GM12878 (cell line): ENCODE results near the gene GMDS. TPM values are rescaled to one million over a fixed set of nuclear protein-coding genes. Genes with fewer than 3 reads are reported as not detected.

Experiments
- ATAC-seq: fragments of 200-7000 bp; cut with Tn5 transposase; 3 replicates; pipeline ENCODE4 v1.9.1; 2020; ENCODE audit warnings: mild to moderate bottlenecking, moderate library complexity
- BruUV-seq: library from RNA; stranded (reverse); fragments of 400-500 nt; replicated peaks from 2 replicates; lab custom pipeline; 2021; lab: Mats Ljungman, UMichigan
- CTCF ChIA-PET: fragments of 300-600 bp; sonication (Branson Sonifier 250); formaldehyde crosslinking; extraction: SDS; loops from one replicate; lab custom pipeline; 2021; ENCODE audit warnings: inconsistent platforms; lab: Yijun Ruan, JAX
- POLR2A ChIA-PET: fragments of 350-600 bp; formaldehyde crosslinking; extraction: SDS; loops from one replicate; lab custom pipeline; 2021; ENCODE audit warnings: inconsistent platforms; lab: Charles Lee
- RAD21 ChIA-PET: fragments of 300-600 bp; sonication (Branson Sonifier 250); formaldehyde crosslinking; loops from one replicate; lab custom pipeline; 2023; ENCODE audit warnings: antibody characterized with exemption; ENCODE audit not compliant: unreplicated experiment; lab: Charles Lee
- SMC1A ChIA-PET: fragments of 300-600 bp; sonication (Branson Sonifier 250); formaldehyde crosslinking; loops from one replicate; lab custom pipeline; 2023; ENCODE audit not compliant: unreplicated experiment, uncharacterized antibody; lab: Charles Lee
- DNase-seq: peaks from one replicate; pipeline ENCODE4 v3.0.0-alpha.2; 2011; ENCODE audit warnings: low read depth, low spot score
- FAIRE-seq: peaks from 3 replicates; lab custom pipeline; 2011; peaks lifted over from hg19 to GRCh38; lab: Jason Lieb, UNC
- H2AFZ ChIP-seq: 2 replicates; pipeline ENCODE4 v1.6.0; 2011; ENCODE audit warnings: low read depth, low read length, control low read depth; ENCODE audit not compliant: control insufficient read depth
- H3K27ac ChIP-seq: 2 replicates; pipeline ENCODE4 v1.5.1; 2011; ENCODE audit warnings: control low read depth; ENCODE audit not compliant: control insufficient read depth, insufficient read depth
- H3K27me3 ChIP-seq, 2 experiments: replicated peaks in 1 of 2; 2 replicates each; pipeline versions ENCODE4 v1.6.0 to v1.6.1; 2011; ENCODE audit warnings: low read length in 1 of 2; ENCODE audit not compliant: control insufficient read depth in 2 of 2, insufficient read depth in 2 of 2
- H3K36me3 ChIP-seq, 2 experiments: 2 replicates each; pipeline ENCODE4 v1.5.1; 2011; ENCODE audit warnings: low read length in 1 of 2; ENCODE audit not compliant: control insufficient read depth in 2 of 2, insufficient read depth in 2 of 2
- H3K4me1 ChIP-seq: 2 replicates; pipeline ENCODE4 v1.6.1; 2011; ENCODE audit warnings: mild to moderate bottlenecking, low read length, moderate library complexity, mixed read lengths; ENCODE audit not compliant: control insufficient read depth, insufficient read depth
- H3K4me2 ChIP-seq: 2 replicates; pipeline ENCODE4 v1.6.0; 2011; ENCODE audit warnings: control low read depth; ENCODE audit not compliant: control insufficient read depth, insufficient read depth
- H3K4me3 ChIP-seq: fragments of 200-600 bp; sonication (generic); 2 replicates; pipeline ENCODE4 v1.5.1; 2016
- H3K79me2 ChIP-seq: 2 replicates; pipeline ENCODE4 v1.6.0; 2011; ENCODE audit warnings: low read length; ENCODE audit not compliant: control insufficient read depth, insufficient read depth
- H3K9ac ChIP-seq: 2 replicates; pipeline ENCODE4 v1.8.0; 2011; ENCODE audit warnings: low read length, control low read depth, mixed read lengths; ENCODE audit not compliant: control insufficient read depth, insufficient read depth
- H3K9me3 ChIP-seq: replicated peaks from 3 replicates; pipeline ENCODE4 v1.5.1; 2011; ENCODE audit warnings: mild to moderate bottlenecking, low read length; ENCODE audit not compliant: control insufficient read depth, insufficient read depth
- H4K20me1 ChIP-seq: 2 replicates; pipeline ENCODE4 v1.6.0; 2011; ENCODE audit not compliant: control insufficient read depth, insufficient read depth
- ATF7 ChIP-seq: fragments of 450-650 bp; IDR thresholded peaks from 2 replicates; pipeline ENCODE4 v1.6.1; 2016; ENCODE audit warnings: low read depth, mild to moderate bottlenecking
- CEBPB ChIP-seq, 2 experiments: fragments of 150-350 bp in 1 of 2; IDR thresholded peaks; 2 replicates each; pipeline ENCODE4 v1.6.1; 2012 to 2014; ENCODE audit warnings: low read depth in 2 of 2, low read length in 2 of 2, borderline replicate concordance in 1 of 2, inconsistent platforms in 1 of 2
- CHD2 ChIP-seq: IDR thresholded peaks from 2 replicates; pipeline ENCODE4 v1.6.1; 2011; ENCODE audit warnings: low read depth, low read length, improper control_type of control experiment, borderline replicate concordance
- CHD4 ChIP-seq: fragments of 200-600 bp; sonication (generic); IDR thresholded peaks from 2 replicates; pipeline ENCODE4 v1.6.1; 2016; ENCODE audit warnings: mild to moderate bottlenecking
- MTA3 ChIP-seq: IDR thresholded peaks from 2 replicates; pipeline ENCODE4 v1.6.1; 2012; ENCODE audit warnings: low read length, inconsistent platforms, borderline replicate concordance
- RELB ChIP-seq: fragments of 450-650 bp; IDR thresholded peaks from 2 replicates; pipeline ENCODE4 v1.6.1; 2017; ENCODE audit warnings: low read depth, mild to moderate bottlenecking, moderate library complexity
- WGBS: methylation state at CpG from one replicate; pipeline ENCODE4 v1.1.6; 2016; ENCODE audit warnings: low lambda C conversion rate; ENCODE audit not compliant: insufficient replicate concordance, insufficient coverage; ENCODE audit errors: missing lambda C conversion rate; 5-methylcytosine and 5-hydroxymethylcytosine counted together
- in situ Hi-C: fragments of 300-500 bp; cut with MboI; formaldehyde crosslinking; loops from 9 replicates; pipeline ENCODE4 v1.14.3; 2018; ENCODE audit warnings: mixed read lengths
- intact Hi-C: fragments of 100-400 bp; cut with micrococcal nuclease; formaldehyde crosslinking; loops from one replicate; pipeline ENCODE4 v1.14.2; 2022; ENCODE audit not compliant: unreplicated experiment
- polyA plus RNA-seq, 11 experiments: library from polyadenylated mRNA; depleted of rRNA in 4 of 11; unstranded in 6 of 11; stranded (reverse) in 5 of 11; fragments of >200 nt; fragmentation: Nextera tagmentation in 4 of 11; fragmentation: Illumina TruSeq in 1 of 11; extraction: Ambion mirVana in 4 of 11; extraction: Trizol in 1 of 11; gene quantifications; 1 replicate in 1 of 11; 2 replicates in 10 of 11; pipeline versions ENCODE4 v1.2.1 to v1.2.3, GENCODE V29; 2011 to 2016; ENCODE audit warnings: inconsistent platforms in 2 of 11, missing spikeins in 2 of 11, low read depth in 1 of 11
- total RNA-seq, 4 experiments: library from RNA; depleted of rRNA in 3 of 4; stranded (reverse); fragments of >200 nt in 3 of 4; fragmentation: Illumina TruSeq in 1 of 4; extraction: Trizol in 1 of 4; gene quantifications; 2 replicates each; pipeline versions ENCODE4 v1.2.1 to v1.2.3, GENCODE V29; 2013 to 2021

The GMDS gene
- total and polyA plus RNA-seq, 10 of the 15 experiments (the other 5 are each of a cell fraction or from before 2014, with no cell fraction given) = 0.61 to 53.8 (median 29.3) TPM

DNA sequence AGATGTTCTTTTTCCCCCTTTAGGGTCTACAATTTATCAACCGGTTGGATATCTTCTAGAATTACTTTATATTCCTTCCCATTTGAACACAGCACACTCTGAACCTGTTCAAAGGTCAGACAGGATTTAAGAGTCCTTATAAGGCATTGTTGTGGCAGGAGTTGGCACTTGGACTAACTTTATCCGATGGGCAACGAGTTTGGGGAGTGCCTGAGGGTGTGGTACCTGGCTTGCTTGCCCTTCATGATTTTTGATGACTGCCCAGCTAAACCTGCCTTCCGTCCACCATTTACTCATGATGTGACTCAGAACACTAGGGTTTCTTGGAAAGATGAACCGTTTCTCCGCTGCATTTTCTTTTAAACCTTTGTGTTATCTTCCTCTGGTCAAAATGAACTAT is 350.5 kb downstream of the GMDS start:
- no peak for ATAC-seq
- no peaks in the 10 kb centered on the region for H3K4me1 ChIP-seq
- CTCF ChIA-PET = no interaction called here

More for the DNA sequence above, 350.5 kb downstream of the GMDS start:
- no peak for DNase-seq
- ChIA-PET SMC1A (interaction anchor here (1.6 kb wide), 1 partner anchor 459 kb away, joined by 4 read pairs; no protein-coding TSS in a partner anchor), RAD21 (no interaction called here), POLR2A (no interaction called here)
- no peaks in the 10 kb centered on the region for H3K79me2 ChIP-seq
- BruUV-seq = no TSS peak
- intact Hi-C loops (no loop called here), in situ Hi-C loops (no loop called here)
- no peak overlapping the region for H3K4me3 ChIP-seq
- H3K9me3 ChIP-seq = no peaks in the 10 kb centered on the region; the same call in 2 of the 3 replicates
- FAIRE-seq = no peak
- H3K9ac ChIP-seq = no peak overlapping the region
- WGBS = 77% methylated on average over 6 of the region's 6 CpGs
- H2AFZ ChIP-seq = no peak overlapping the region
- no peaks in the 10 kb centered on the region for H3K27me3 ChIP-seq
- no peaks in the 10 kb centered on the region for H3K36me3 ChIP-seq
- TF ChIP-seq CHD2 = no peak
- no peak for TF ChIP-seq CEBPB (IDR thresholded peaks at IDR 0.05; ENCODE audit: borderline replicate concordance in 1 of 2, low read depth in 2 of 2, low read length in 2 of 2)
- no peak for TF ChIP-seq MTA3
- no peak for TF ChIP-seq RELB
- no peak for TF ChIP-seq CHD4
- TF ChIP-seq ATF7 = no peak
- no peaks in the 10 kb centered on the region for H4K20me1 ChIP-seq
- H3K27ac ChIP-seq = no peak overlapping the region
- no peak overlapping the region for H3K4me2 ChIP-seq
